Measurements from ENCODE around the gene NF2.

- TF ChIP-seq CTCF (conservative IDR thresholded peaks at IDR 0.05; ENCODE audit: low read depth, low read length) (no peak), EZH2 (IDR thresholded peaks at IDR 0.05; ENCODE audit: borderline replicate concordance, low read depth, low read length, poor library complexity, severe bottlenecking) (no peak)
These were observed at the start of gene NF2 for GRCh38 chr22:29603358-29604075.
